Skin of body (tissue), 2 donors: ENCODE measurements around the gene RSPRY1. TPM values are rescaled to one million over a fixed set of nuclear protein-coding genes. Genes with fewer than 3 reads are reported as not detected.
A peak's percentile ranks its signal among the peaks of the same experiment; 100 is the strongest.
"Not testable (repeated sequence)": the region's sequence is repeated elsewhere in the genome, so short reads cannot be mapped to it uniquely, and the experiment has no call there.

ENCODE experiments used
- DNase-seq: peaks from one replicate; lab custom pipeline; 2025; lab: John Stamatoyannopoulos, UW
- total RNA-seq: library from RNA; depleted of rRNA; stranded (reverse); fragments of >200 nt; gene quantifications from one replicate; pipeline ENCODE4 v1.2.3, GENCODE V29; 2014

Gene RSPRY1
- total RNA-seq, 1 donor from 2014 or later, result 39.9 TPM

DNA sequence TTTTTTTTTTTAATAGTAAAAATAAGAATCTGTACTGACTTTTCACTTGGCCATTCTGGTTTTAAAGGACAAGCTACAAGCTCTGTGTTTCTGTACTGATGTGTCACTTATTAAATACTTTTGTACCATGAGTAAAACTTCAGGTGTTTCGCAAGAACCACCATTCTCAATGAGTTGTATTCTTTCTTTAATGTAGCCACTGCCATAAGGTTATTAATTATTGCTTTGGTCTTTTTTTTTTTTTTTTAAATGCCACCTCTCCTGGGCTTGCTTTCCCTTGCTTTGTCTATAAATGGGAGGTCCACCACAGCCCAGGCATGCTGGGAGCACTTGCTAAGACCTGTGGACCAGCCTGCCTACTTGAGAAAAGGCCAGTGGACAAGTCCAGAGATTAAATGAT lies 67.3 kb downstream of the RSPRY1 start:
- no peak for DNase-seq

DNA sequence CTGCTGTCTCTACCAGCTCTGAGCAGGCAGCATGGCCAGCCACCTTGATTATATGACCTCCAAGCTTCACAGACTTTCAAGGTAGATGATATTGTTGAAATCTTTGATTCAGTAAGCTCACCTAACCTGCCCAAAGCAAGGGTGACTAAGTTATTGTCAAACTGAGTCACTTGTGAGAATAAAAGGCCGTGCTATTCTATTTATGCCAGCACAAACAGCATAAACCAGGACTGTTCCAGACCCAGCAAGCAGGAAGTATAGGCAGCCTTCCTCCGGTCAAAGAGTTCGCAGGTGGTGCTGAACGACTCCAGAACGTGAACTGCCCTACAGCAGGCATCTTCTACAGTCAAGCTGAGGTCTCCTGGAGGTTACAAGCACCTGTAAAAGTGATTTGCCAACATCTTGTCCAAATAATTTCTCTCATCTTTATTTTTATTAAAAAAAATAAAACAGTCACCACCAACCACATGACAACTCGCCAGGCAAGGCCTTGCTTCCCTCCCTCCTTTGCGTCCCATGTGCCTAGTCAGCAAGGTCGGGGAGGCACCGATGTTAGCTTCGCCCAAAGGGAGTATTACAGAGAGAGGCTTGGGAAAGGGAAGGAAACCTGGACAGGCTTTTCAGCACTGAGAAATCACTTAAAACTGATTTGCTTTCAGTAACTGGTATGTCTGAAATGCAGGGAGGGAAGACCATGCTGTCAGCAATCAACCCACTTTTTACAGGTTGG lies 69.7 kb downstream of the RSPRY1 start:
- no peak for DNase-seq

DNA sequence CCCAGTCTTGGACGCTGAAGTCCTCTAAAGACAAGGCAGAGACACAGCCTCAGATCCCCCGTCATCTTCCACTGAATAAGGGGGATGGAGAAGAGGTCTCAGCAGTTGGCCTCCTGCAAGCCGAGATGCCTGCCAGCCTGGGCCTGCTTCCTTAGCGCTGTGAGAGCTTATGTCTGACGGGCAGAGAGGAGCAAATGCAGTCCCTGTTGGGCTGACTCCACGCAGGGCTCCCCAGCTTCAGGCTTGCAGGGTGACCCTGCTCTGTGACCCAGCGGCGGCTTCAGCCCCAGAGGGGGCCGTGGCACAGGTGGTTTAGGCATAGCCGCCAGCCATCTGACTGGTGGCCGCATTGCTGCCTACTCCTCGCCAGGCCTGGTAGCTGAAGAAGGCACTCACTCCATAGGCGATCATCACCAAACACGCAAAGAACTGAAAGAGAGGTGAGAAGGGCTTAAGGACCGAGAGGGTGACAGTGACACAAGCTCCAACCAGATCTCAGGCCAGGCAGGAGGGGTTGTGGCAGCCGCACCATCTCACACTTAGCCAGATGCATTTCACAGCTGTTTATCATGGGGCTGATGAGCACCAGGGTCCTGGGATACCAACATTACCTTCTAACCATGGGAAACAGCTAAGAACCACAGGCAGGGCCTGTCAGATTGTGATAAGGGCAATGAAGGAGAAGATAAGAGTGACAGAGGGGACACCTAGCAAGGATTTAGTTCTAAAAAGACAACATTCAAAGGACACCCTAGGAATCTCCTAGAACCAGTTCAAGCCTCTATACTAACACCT lies 70.7 kb downstream of the RSPRY1 start:
- DNase-seq, result no peak

DNA sequence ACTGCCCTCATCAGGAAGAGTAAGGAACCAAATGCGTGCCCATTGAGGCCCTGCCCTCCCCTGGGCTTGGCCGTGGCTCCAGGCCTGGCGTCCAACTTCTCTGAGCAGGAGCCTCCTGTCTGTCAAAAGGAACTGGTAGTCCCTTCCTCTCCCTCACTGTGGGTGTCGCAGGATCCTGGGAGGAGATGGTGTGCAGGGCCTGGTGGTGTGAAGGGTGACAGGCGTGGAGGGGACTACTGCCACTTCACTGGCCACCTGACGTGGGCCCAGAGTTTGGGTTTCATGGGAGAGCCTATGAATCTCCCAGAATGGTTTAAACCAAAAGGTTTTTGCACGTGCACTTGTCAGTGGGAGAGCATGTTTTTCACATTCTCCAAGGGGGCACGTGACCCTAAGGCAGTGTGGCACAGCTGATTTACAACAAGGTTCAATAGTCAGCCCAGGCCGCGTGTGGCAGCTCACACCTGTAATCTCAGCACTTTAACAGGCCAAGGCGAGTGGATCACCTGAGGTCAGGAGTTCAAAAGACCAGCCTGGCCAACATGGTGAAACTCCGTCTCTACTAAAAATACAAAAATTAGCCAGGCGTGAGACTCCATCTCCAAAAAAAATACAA lies 71.4 kb downstream of the RSPRY1 start:
- DNase-seq, result no peak

DNA sequence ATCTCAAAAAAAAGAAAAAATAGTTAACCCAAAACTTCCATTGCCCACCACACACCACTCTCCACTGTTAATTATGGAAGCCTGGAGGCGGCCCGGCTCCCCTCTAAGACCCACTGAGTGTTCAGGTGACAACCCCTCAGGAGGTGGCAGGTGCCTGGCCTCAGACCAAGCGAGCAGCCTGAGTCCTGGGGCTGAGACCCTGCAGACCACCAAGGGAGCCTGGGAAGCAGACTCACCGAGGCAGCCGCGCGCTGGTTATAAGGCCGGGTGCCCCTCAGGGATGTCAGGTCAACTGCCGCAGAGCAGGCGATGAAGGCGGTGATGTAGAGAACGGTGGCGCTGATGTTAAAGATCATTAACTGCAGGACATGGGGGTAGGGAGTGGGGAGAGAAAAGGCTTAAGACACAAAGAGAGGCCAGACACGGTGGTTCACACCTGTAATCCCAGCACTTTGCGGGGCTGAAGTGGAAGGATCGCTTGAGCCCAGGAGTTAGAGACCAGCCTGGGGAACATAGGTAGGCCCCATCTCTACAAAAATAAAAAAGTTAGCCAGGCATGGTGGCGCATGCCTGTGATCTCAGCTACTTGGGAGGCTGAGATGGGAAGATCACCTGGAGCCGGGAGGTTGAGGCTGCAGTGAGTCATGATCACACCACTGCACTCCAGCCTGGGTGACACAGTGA lies 72.2 kb downstream of the RSPRY1 start:
- DNase-seq, result no peak

DNA sequence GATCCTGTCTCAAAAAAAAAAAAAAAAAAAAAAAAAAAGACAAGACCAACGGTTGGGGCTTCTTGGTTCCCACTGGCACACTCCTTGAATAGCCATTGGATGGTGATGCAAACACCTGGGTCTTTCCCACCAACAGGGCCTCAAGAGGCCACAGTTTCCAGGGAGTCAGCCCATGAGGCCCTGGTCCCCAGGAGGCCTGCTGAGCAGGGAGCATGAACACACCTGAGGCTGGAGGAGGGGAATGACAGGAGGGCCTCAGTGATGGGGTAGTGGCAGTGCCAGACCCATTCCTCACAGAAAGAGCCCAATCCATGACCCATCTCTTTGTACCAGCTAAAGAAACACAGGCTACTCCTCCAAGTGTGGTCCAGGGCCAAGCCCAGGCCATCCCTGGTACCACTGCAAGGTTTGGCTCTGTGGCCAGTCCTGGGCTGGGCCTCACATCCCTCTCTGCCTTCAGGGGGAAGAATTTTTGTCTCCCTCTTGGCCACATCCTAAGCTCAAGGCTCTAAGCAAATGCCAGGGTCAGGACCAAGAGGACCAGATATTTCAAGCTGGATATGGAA lies 72.9 kb downstream of the RSPRY1 start:
- no peak for DNase-seq

DNA sequence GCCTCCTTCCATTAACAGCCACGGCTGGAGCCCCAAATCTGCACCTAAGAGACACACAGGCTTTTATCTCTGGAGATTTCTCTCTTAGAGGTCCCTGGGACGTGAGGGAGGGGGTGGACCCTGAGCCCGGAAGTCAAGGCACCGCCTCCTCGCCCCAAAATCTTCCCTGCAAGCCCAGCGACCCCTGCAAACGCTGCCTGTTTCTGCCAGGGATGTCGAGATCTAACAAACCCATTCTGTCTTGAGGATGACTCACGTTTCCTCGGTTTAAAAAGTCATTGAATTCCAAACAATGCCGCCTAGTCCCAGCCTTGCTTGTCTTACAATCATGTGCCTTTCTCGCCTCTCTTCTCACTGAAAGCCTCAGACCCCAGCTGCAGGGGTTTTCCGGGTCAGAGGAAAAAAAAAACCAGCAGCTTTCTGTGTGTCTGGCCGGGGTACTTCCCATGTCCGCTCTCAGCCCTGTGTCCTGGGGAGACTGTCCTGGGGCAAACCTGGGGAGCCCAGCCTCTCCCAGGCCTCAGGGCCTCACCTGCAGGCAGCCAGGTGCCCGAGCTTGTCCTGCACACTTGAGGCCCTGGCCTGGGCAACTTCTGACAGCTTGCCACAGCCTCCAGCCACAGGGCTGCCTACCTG lies 74.3 kb downstream of the RSPRY1 start:
- peak; percentile 40 for DNase-seq

DNA sequence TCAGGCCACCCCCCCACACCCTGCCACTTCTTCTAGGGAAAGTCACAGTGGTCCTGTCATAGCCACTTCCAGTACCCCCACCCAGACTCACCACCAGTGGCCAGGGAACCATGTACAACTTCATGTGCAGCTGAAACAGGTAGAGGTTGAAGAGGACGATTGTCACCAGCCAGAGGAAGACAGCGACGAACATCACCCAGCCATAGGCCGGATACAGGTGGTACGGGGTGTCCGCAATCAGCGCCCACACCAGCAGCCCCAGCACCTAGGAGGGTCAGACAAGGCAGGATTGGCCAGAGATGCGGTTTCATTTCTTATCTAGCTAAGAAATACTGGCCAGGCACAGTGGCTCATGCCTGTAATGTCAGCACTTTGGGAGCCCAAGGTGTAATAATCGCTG lies 75.7 kb downstream of the RSPRY1 start:
- no peak for DNase-seq

DNA sequence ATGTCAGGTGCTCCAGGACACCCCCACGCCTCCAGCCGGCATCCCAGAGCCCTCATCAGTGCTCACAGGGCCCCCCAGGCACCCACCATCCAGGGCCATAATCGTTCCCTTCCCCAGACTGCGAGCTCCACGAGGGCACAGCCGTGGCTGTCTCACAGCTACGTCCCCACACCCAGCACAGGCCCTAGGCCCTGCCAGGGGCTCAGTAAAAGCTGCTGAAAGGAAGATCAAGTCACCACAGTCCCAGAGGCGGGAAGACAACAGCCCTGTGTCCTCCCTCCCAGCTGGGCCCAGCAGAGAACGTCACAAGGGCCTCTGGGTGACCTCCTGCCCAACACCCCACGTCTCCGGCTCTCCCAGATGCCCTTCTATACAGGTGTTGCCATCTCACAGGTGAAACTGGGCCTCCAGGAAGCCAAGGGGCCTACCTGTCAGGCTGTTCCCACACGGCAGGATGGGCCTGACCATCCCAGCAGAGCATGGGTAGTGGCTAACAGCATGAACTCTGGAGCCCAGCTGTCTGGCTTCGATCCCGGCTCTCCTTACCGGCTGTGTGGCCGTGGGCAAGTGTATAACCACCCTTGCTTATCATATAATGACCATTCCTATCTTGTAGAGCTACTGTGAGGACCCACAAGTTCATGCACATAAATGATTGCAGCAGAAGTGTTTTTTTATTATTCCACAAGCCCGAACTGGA lies 76.9 kb downstream of the RSPRY1 start:
- no peak for DNase-seq

DNA sequence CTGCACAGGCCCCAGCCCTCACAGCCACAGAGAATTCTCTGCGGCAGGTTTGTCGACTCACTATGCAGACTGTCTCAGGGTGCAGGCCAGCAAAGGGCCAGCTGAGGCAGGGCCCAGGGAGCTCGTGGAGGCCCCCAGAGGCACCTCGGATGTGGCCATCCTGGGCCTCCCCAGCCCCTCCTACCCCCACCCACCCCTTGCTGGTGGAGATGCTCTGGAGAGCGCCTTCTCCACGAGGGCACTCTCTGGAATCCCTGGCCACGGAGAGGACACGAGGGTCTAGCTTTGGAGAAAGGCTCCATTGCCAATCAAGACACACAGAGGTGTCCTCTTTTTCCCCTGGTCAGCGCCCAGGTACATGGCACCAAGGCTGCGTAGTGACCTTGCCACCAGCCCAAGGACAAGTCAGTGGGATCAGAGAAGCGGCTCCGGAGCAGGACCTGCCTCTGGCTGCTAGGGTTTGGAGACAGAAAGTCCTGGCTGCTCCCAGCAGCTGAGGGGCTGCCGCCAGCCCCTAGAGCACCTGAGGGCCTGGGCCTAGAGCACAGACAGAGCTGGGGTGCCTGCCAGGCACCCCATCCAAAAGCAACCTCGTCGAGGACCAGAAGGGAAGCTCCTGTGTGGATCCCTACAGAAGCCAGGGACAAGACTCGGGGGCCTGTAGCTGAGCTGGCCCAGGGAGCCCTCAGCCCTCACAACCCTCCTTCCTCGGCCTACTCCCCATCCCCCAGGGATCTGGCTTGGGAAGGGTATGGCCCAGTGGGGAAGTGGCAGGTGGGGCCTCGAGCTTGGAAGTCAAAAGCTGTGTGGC lies 77.6 kb downstream of the RSPRY1 start:
- no peak for DNase-seq

DNA sequence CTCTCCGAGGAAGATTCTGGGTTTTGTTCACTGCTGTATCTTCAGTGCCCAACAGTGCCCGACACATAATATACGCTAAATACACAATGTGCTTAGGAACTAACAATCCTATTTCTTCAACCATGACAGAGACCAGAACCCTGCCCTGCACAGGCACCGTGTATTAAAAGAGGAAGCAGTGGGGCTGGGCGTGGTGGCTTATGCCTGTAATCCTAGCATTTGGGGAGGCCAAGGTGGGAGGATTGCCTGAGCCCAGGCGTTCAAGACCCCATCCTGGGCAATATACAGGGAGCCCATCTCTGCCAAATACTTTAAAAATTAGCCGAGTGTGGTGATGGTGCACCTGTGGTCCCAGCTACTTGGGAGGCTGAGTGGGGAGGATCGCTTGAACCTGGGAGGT lies 78.3 kb downstream of the RSPRY1 start:
- DNase-seq, result no peak

DNA sequence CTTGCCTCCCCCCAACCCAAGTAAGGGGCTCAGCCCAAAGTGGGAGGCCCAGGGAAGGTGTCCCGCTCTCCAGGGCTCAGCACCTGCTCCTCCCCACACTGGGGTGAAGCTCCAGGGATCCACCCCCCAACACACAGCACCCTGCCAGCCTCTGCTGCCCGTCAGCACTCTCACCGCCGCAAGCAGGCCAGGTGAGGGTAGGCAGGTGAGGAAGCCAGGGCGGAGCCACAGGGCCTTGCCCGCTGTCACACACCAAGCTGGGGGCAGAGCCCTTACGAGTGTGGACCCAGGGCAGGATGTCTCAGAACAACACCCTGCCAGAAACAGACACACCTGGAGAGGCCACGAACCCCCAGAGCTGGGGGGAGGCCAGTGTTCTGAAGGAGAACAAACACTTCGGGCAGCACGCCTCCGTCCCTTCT lies 78.8 kb downstream of the RSPRY1 start:
- no peak for DNase-seq

DNA sequence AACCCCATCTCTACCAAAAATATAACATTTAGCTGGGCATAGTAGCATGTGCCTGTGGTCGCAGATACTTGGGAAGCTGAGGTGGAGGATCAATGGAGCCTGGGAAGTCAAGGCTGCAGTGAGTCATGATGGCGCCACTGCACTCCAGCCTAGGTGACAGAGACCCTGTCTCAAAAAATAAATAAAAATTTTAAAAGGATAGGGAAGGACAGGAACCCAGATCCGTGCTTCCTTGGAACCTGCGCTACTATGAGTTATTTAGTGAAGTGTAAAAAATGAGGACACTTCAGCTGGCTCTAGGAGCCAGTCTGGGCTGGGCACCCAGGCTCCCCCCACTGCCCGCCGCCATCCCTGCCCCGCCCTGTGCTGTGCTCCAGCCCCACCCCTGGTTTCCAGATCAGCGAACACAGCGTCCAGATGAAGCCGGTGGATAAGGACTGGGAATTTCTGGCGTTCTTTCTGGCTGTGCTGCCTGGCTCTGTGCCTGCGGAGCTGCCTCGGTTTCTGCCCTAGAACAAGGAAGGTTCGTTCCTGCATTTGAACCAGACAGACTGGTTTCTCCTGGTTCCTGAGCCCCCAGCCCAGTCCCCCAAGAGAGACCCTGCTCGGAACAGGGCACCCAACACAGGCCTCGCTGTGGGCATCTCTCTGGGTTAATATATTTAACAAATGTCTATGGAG lies 79.9 kb downstream of the RSPRY1 start:
- DNase-seq, result no peak

DNA sequence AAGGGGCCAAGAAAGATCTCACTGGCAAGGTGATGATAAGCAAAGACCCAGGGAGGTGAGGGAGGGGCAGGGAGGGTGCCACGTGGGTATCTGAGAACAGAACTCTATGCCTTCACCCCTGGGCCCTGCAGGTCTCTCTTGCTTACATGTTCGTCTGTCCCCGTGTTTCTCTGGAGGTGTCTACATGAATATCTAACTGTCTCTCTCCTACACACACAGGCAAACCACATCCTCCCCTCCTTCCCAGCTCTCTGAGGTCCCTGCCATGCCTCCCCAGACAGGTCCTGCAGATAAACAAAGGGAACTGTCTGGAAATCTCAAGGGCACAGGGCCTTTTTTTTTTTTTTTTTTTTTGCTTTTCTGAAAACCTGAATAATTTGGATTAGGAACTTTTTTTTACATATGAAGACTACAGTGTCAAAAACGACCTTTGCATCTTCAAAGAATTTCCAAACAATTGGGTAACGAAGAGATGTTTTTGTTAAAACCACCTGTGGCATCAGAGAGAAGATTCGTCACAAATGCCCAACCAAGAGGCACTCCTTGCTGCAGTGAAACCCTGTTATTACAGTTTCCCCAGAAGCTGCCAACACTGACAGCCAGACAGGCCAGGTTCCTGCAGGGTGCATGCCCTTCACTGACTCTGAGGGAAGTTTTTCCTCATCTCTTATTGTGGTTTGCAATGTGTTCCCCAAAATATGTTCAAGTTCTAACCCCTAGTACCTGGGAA lies 80.6 kb downstream of the RSPRY1 start:
- no peak for DNase-seq

DNA sequence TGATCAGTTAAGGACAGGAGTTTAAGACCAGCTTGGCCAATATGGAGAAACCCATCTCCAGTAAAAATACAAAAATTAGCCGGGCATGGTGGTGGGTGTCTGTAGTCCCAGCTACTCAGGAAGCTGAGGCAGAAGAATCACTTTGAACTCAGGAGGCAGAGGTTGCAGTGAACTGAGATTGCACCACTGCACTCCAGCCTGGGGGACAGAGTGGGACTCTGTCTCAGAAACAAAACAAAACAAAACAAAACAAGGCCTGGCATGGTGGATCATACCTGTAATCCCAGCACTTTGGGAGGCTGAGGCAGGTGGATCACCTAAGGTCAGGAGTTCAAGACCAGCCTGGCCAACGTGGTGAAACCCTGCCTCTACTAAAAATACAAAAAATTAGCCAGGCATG lies 81.2 kb downstream of the RSPRY1 start:
- not testable (repeated sequence) for DNase-seq

DNA sequence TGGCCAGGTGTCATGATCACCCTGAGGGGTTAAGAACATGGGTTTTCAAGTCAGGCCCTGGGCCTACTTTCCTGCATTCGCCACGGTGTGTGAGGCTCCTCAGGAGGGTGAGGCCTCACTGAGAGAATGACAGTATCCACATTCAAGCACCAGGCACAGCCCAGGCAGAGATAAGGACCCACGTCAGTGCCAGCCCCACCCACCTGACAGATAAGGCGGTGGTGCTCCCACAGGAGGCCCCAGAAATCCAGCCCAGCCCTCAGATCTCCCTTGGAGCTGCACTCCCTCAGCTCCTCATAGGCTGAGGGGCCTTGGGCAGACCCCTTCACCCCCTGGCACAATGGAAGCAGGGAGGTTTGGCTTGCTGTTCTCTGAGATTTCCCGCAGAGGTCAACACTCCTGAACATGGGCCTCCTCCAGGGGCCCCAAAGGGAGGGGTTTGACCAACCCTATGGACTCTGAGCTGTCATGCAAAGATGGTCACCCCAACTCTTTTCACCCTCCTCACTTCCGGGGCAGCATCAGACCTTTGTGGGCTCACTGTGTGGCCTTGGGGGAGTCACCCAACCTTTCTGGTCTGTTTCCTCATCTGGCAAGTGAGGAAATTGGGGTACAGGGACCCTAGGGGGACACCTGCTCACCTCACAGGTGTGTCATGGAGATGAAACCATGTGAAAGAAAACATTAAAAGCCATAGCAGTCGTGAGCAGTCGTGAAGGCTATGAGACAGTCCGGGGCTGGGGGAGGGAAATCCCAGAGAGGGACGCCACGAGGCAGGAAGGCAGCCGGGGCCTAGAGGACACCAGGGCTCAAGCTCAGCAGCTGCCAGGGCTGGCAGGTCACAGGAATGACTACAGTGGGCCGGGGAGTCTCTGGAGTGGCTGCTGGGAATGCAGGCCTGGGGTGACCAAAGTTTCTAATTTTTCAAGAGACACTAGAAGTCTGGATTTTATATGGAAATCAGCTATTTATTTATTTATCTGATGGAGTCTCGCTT lies 83.0 kb downstream of the RSPRY1 start:
- DNase-seq, result no peak
